CD4-positive, alpha-beta T cell treated with Interleukin-17A for 4 hours (primary cell): ENCODE results near the gene KRT80.
"Not testable (repeated sequence)": the region's sequence is repeated elsewhere in the genome, so short reads cannot be mapped to it uniquely, and the experiment has no call there.

ENCODE experiments used
- DNase-seq: peaks from one replicate; pipeline ENCODE4 v3.0.0-alpha.2; 2020; ENCODE audit warnings: mixed read lengths

KRT80 gene

DNA sequence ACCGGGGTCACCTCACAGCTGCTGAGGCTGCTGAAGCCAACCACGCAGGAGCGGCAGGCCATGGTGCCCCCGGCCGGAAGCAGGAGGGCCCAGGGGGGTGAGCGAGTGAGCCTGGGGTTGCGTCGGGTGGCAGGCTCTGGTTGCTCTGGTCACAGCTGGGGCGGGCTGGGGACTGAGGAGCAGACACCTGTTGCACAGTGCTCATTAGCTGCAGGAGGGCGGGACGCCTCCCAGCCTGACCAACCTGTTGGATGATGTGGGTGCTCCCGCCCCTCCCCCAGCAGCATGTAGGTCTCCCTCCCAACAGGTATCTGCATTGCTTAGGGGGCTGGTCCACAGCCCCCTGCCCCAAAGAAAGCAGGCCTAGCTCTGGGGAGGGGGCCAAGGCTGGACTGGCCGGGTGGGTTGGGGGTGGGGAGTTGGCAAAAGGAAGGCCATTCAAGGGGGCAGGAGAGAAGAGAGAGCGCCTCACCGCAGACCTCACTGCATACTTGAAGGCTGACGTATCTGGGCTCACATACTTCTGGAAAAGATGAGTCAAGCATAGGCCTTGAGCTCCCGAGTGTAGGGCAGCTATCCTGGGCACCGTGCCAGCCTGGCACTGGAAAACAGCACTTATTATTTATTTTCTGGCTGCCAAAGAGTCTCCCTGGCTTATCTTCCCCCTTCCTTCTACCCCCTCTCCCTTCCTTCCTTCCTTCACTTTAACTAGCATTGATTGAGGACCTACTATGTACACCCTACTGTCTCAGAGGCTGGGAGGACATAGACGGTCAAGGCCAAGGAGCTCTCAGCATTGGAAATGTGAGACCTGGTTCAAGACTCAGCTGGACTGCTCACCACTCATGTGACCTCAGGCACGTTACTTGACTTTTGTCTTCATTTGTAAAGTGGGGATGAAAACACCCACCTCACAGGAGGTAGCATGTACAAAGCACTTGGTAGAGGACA lies at the start of gene KRT80:
Gene KRT80, minus strand, starts transcription at position 174 of the 951 bp plus-strand sequence. Its CDS starts 112 bp downstream, at position 62.
- peak; percentile 11 for DNase-seq

DNA sequence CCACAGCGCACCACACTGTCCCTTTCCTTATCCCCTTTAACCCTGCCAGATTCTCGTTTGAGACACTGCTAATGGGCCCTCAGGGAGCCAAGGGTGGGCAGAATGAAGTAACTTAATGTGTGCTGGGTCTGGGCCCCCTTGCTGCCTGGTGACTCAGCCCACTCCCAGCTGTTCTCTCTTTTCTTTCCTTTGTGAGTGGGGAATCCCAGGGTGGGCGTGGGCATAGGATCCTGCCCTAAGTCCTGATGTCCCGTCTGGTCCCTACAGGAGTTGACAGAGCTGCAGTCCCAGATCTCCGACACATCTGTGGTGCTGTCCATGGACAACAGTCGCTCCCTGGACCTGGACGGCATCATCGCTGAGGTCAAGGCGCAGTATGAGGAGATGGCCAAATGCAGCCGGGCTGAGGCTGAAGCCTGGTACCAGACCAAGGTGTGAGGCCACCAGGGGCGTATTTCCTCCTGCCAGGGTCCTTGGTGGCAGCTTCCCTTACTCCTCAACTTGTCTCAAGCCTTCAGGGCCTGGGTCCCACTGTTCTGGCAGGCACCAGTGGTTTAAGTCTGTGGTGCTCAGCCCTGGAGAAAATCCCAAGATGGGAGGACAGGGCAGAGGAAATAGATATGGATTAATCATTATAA lies 49.5 kb upstream of the KRT80 start:
- DNase-seq: no peak

DNA sequence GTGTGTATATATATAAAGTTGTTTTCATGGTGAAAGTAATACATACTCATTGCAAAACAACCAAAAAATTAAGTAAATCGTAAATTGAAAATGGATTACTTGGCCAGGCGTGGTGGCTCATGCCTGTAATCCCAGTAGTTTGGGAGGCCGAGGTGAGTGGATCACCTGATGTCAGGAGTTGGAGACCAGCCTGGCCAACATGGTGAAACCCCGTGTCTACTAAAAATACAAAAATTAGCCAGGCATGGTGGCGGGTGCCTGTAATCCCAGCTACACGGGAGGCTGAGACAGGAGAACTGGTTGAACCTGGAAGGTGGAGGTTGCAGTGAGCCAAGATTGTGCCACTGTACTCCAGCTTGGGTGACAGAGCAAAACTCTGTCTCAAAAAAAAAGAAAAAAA lies 48.4 kb upstream of the KRT80 start:
- DNase-seq: not testable (repeated sequence)

DNA sequence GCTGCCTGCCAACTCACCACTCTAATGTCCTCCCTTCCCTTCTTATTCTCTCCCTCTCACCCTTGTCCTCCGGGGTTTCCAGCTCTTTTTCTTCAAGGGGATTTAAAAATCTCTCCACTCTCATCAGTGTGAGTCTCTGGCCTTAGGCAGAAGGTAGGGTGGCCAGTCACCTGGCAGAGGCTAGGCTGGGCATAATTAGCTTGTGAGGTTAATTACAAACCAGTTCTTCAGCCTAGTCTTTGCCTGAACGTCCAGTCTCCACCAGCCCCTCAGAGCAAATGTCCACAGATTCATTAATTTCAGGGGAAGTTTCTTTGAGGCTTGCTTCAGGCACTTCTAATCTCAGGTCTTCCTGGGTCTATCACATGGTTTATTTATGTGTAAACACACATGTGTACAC lies 48.0 kb upstream of the KRT80 start:
- DNase-seq: no peak

DNA sequence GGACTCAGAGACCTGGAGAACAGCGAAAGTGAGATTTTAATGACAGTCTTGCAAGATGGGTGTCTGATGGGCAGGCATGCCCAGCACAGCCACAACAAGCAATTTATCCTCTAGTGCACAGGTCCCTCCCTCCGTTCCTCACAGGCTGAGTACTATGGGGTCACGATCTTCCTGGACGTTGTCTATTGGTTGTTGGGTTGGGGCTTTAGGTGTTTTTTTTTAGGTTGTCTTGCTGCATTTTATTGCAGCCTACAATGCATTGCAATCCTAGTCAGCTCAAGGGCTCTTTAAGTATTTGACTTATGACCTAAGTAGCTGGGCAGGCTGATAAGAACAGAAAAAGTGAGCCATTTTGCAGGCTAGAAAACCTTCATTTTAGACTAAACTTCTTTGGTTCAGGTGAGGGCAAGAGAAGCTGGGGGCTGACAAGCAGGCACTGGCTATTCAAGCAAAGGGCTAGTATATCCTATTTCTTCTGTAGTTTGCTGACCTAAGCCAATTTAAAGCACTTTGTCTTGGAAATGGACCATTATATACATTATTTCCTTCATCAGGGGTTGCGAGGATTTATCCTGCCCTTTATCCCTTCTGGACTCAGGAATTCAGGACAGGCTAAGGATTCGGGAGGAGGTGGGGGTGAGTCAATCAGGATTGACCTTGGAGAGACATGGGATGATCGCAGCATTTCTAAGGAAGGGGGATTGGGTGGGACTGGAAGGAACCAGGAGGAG lies 47.3 kb upstream of the KRT80 start:
- DNase-seq: no peak

DNA sequence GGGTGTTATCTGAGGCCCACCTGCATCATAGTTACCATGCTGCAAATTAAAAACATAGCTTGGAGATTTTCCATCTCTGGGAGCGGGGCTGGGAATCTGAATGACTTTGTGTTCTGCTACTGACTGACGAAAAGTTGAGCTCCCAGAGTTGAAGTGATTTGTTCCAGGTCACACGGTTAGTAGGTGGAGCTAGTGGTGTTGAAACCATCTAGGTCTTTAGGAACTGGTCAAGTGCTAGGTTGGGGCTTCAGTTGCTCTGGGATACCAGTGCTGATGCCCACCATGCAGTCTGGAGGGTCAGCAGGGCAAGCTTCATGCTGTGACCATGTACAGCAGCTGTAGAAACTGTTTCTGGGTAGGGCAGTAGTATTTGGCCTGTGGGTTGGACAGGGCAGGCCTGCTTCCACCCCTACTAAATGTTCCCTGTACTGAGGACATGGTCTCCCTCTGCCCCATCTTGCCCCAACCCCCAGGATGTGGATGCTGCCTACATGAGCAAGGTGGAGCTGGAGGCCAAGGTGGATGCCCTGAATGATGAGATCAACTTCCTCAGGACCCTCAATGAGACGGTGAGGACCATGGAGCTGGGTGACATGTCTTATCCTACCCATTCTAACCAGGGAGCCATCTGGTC lies 46.5 kb upstream of the KRT80 start:
- no peak for DNase-seq

GRCh38 chr12:52236386-52237050 lies 44.7 kb upstream of the KRT80 start:
- DNase-seq: no peak

DNA sequence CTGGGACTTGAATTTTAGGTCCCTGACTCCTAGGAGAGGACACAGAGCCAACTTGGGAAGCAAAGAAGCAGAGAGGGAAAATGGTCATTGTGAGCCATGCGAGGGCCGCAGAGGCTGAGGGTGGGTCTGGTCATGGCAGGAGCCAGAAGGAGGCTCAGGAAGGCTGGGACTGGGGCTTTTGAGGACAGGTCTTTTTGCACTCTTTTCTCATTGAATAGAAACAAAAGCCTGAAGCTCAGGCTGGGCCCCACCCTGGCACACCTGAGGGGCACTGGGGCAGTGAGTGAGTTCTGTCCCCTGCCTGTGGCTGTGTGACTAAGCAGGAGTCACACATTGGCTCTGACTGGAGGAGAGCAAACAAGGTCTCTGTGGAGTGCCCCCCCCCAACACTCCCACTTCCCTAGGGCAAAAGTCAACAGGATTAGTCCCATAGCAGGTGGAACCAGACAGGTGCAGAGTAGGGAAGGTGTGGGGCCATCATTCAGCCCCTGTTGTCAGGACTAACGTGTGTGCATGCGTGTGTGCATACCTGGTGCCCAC lies 44.1 kb upstream of the KRT80 start:
- no peak for DNase-seq

DNA sequence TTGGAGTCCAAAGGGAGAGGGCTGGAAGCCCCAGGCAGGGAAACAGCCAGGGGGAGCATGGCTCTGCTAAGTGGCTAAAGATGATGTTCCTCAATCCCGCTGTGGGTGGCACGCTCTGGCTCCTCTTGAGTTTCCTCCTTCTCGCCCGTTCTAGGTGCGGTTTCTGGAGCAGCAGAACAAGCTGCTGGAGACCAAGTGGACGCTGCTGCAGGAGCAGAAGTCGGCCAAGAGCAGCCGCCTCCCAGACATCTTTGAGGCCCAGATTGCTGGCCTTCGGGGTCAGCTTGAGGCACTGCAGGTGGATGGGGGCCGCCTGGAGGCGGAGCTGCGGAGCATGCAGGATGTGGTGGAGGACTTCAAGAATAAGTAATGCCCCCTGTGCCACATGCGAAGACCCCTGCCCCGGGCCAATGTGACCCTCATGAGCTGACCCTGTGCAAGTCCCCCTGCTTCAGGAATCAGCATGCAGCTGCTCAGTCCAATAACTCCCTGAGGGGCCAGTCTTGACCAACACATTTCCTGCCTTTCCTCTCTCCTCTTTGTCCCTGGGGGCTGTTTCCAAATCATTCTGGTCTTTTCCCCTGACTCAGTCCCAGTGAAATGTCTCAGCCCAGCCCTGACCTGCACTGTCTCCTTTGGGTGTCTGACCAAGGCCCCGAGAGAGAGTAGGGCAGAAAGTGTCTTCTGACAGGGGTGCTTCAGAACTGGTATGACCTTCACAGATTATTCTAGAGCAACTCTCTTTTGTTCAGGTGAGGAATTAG lies 43.4 kb upstream of the KRT80 start:
- no peak for DNase-seq

DNA sequence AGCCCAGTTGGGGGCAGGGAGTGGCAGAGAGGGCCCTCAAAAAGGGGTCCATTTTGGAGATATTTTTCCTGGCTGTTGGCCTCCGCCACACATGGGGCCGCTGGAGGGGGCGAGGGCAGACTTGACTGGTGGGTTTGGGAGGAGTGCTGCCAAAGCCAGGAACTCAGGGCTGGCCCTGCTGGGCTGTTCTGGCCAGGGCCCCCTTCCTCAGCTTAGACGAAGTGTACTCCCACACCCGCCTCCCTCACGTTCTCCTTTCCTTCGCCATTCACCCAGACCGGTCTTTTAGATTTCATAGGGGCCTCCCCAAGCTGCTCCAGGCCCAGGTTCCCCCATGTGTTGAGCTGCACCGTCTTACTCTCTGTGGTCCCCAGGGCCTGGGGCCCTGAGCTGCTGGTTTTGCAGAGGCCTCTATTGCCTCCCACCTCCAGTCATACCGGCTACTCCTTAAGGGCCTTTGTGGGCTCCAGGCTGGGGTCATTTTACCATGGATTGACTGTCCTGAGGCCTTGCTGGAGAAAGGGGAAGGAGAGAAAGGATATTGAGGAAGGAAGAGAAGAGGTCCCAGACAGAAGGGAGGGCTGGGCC lies 42.5 kb upstream of the KRT80 start:
- no peak for DNase-seq

GRCh38 chr12:52233462-52234207 lies 41.8 kb upstream of the KRT80 start:
- DNase-seq: no peak

- no peak for DNase-seq
These were observed 41.1 kb upstream of the KRT80 start, which contains the start of gene KRT7 for GRCh38 chr12:52232674-52233461. TSS of gene KRT7 (plus strand) at chr12:52233243. CDS start at chr12:52233297, 54 bp downstream.

GRCh38 chr12:52232203-52232673 lies 40.4 kb upstream of the KRT80 start:
- no peak for DNase-seq

DNA sequence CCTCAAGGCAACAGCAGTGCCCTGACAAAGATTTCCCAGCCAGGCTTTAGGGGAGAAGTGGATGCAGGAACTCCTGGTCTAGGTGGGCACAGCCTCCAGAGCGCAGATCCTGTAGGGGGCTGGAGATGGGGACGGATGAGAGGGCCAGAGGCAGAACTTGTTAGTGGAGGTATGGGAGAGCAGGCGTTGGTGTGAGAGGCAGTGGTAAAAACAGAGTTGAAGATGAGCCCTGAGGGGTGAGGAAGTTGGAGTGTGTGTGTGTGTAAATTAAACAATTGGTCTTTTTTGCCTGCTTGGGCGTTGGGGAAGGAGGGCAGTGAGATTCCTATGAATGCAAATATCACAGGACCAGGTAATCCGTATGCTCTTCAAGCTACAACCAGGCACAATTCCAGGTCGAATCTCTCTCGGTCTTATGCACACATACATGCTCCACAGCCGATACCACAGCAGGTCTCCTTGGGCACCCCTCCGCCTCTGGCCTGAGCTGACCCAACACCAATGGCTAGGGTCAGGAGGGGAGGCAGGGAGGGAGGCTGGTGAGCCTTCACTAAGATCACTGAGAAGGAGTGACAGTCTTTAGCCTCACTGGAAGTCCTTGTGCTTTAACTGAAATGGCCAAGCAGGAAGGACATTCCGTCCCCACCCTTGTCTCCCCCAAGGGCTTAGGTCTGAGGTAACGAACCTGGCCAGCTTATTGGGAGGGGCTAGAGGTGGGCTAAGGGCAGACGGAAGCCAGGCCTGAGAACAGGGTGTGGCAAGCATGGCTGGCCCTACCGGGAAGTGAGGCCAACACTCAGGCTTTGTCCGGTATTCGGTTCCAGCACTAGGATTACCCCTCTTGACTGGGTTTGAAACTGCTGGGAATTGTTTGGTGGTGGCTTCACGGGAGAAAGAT lies 39.7 kb upstream of the KRT80 start:
- no peak for DNase-seq

DNA sequence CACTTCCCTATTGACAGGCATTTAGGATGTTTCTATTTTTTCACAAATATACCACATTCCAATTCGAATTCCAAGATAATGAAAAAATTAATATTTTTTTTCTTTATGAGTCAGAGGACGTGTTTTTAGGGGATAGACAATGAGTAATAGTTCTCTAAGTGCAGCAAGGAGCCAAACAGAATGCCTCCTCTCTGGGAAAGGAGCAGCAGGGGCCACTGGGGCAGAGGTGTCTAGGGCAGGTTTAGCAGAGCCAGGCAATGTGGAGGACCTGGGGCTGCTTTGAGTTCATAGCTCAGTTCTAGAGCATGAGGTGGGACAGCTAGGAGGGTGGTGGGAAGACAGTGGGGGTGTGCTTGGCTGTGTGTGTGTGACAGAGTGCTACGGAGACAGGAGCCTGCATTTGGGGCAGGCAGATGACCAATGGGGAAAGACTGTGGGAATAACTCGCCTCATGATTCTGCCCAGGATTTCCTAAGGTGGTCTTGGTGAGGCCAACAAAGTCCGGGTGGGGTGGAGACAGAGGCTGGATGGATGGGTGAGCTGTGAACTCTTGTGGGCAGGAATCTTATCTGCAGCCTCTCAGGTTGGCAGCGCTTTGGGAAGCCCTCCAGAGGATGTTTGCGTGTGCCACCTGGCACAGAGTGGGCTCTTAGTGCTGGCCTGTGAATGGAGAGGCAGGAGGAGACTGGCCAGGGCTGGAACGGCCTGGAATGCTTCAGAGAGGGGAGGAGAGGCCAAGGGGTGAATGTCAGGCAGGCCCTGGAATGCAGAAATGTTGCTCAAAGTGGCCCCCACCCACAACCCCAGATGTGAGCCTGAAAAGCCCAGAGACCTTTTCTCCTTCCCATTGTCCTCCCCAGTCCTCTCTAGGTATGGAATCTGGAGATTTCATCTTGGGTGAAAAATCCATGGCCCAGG lies 38.8 kb upstream of the KRT80 start:
- no peak for DNase-seq

- DNase-seq: no peak
These were observed 38.1 kb upstream of the KRT80 start for GRCh38 chr12:52229836-52230343.

- no peak for DNase-seq
These were observed 37.1 kb upstream of the KRT80 start for GRCh38 chr12:52228931-52229330.
